ENCODE data around the gene TRIM72. TPM values are rescaled to one million over a fixed set of nuclear protein-coding genes. Genes with fewer than 3 reads are reported as not detected.
A peak's percentile ranks its signal among the peaks of the same experiment; 100 is the strongest.

The TRIM72 gene
- polyA plus RNA-seq, 3 donors = 0.04 TPM; not detected in 2

GRCh38 chr16:31217136-31217530 lies 3.2 kb downstream of the TRIM72 start:
- Histone ChIP-seq H3K79me2 (ENCODE audit: insufficient read depth, low read length) (no peaks in the 10 kb centered on the region), H3K4me1 (ENCODE audit: control insufficient read depth in 1 of 2, insufficient read depth in 2 of 2, low read length in 2 of 2) (peaks cover 34 to 45% of the 10 kb centered on the region in 2 donors), H3K9me3 (replicated peaks in 1 of 2; ENCODE audit: control insufficient read depth in 1 of 2, insufficient read depth in 1 of 2, low read length in 2 of 2) (peaks cover 0 to 4% of the 10 kb centered on the region in 2 donors), H3K27me3 (ENCODE audit: control insufficient read depth in 2 of 2, insufficient read depth in 2 of 2, low read length in 2 of 2) (peaks cover 9 to 59% of the 10 kb centered on the region in 2 donors), H3K9ac (ENCODE audit: insufficient read depth, low read length, poor library complexity, severe bottlenecking) (no peak overlapping the region), H3K4me3 (replicated peaks in 1 of 3; ENCODE audit: low read depth in 2 of 3, low read length in 3 of 3) (peak overlapping the region in 1 of 3 experiments; percentile 79), H2AFZ (ENCODE audit: insufficient read depth, low read depth, low read length, poor library complexity, severe bottlenecking) (peak overlapping the region; percentile 76), H4K20me1 (ENCODE audit: insufficient read depth, low read length) (no peaks in the 10 kb centered on the region), H3K36me3 (replicated peaks in 1 of 2; ENCODE audit: control insufficient read depth in 1 of 2, insufficient read depth in 2 of 2, low read length in 2 of 2) (no peaks in the 10 kb centered on the region), H3K27ac (ENCODE audit: low read depth in 1 of 2, low read length in 2 of 2) (no peak overlapping the region), H3K4me2 (replicated peaks; ENCODE audit: extremely low read depth, low read length, poor library complexity, severe bottlenecking) (peak overlapping the region; percentile 90)
- Mint-ChIP-seq H3K27ac (peak overlapping the region in 1 of 7 donors; percentile 88), H3K9me3 (peaks cover 0 to 10% (median 7%) of the 10 kb centered on the region in 7 donors), H3K4me1 (peaks cover 43% of the 10 kb centered on the region), H3K36me3 (peaks cover 15 to 16% of the 10 kb centered on the region in 2 donors), H3K4me3 (peak overlapping the region; percentile 81 to 97), H3K27me3 (ENCODE audit: low read depth in 3 of 3) (peaks cover 65 to 81% (median 65%) of the 10 kb centered on the region in 3 donors)
- whole genome bisulfite sequencing (ENCODE audit: insufficient coverage) = 42% methylated on average over 2 of the region's 4 CpGs
- intact Hi-C loops (cut with micrococcal nuclease) = loop anchor here (2.0 to 10.0 kb wide), 3 partner anchors 14 to 62 kb away; partner anchors contain the start of genes ITGAM (in 2 of the 2), PRSS36 (in 1 of the 2) and PYCARD (in 1 of the 2)
- no peak for DNase-seq
- TF ChIP-seq CTCF (IDR thresholded peaks at IDR 0.05) = no peak

GRCh38 chr16:31219154-31219741 lies 5.3 kb downstream of the TRIM72 start:
- H3K79me2 ChIP-seq (ENCODE audit: insufficient read depth, low read length) = no peaks in the 10 kb centered on the region
- H4K20me1 ChIP-seq (ENCODE audit: insufficient read depth, low read length) = no peaks in the 10 kb centered on the region
- H3K27me3 ChIP-seq (ENCODE audit: control insufficient read depth in 2 of 2, insufficient read depth in 2 of 2, low read length in 2 of 2) = peaks cover 9 to 49% of the 10 kb centered on the region in 2 donors
- WGBS (ENCODE audit: insufficient coverage) = 98% methylated on average over 12 of the region's 15 CpGs
- no peak overlapping the region for H3K4me2 ChIP-seq (replicated peaks; ENCODE audit: extremely low read depth, low read length, poor library complexity, severe bottlenecking)
- no peak overlapping the region for H3K9ac ChIP-seq (ENCODE audit: insufficient read depth, low read length, poor library complexity, severe bottlenecking)
- peaks cover 0 to 10% (median 7%) of the 10 kb centered on the region in 7 donors for H3K9me3 Mint-ChIP-seq
- H3K27ac Mint-ChIP-seq = peak overlapping the region in 1 of 7 donors; percentile 54
- H3K27ac ChIP-seq (ENCODE audit: low read depth in 1 of 2, low read length in 2 of 2) = no peak overlapping the region
- intact Hi-C loops (cut with micrococcal nuclease) = loop anchor here (5.0 to 10.0 kb wide), 2 partner anchors 38 to 64 kb away; partner anchors contain the start of genes ITGAM (in 2 of the 2) and PRSS36 (in 1 of the 2)
- TF ChIP-seq CTCF (IDR thresholded peaks at IDR 0.05) = no peak
- no peak overlapping the region for H3K4me3 Mint-ChIP-seq
- no peak overlapping the region for H3K4me3 ChIP-seq (replicated peaks in 1 of 3; ENCODE audit: low read depth in 2 of 3, low read length in 3 of 3)
- H2AFZ ChIP-seq (ENCODE audit: insufficient read depth, low read depth, low read length, poor library complexity, severe bottlenecking) = no peak overlapping the region
- H3K27me3 Mint-ChIP-seq (ENCODE audit: low read depth in 3 of 3) = peaks cover 48 to 62% (median 54%) of the 10 kb centered on the region in 3 donors
- peaks cover 37% of the 10 kb centered on the region for H3K4me1 Mint-ChIP-seq
- no peaks in the 10 kb centered on the region for H3K36me3 ChIP-seq (replicated peaks in 1 of 2; ENCODE audit: control insufficient read depth in 1 of 2, insufficient read depth in 2 of 2, low read length in 2 of 2)
- H3K4me1 ChIP-seq (ENCODE audit: control insufficient read depth in 1 of 2, insufficient read depth in 2 of 2, low read length in 2 of 2) = peaks cover 30 to 40% of the 10 kb centered on the region in 2 donors
- peaks cover 7 to 13% of the 10 kb centered on the region in 2 donors for H3K36me3 Mint-ChIP-seq
- DNase-seq = no peak
- H3K9me3 ChIP-seq (replicated peaks in 1 of 2; ENCODE audit: control insufficient read depth in 1 of 2, insufficient read depth in 1 of 2, low read length in 2 of 2) = peaks cover 0 to 4% of the 10 kb centered on the region in 2 donors
